SK-N-SH treated with all-trans-retinoic acid at 6 μM for 48 hours (cell line): ENCODE results near the gene SLC6A6.

Experiments used
- CSDC2 ChIP-seq: fragments of 250-450 bp; sonication (Bioruptor Pico); IDR thresholded peaks from 2 replicates; pipeline ENCODE4 v1.5.0; 2020; ENCODE audit warnings: mild to moderate bottlenecking, moderate library complexity
- RARB ChIP-seq: fragments of 250-450 bp; sonication (Bioruptor Pico); IDR thresholded peaks from 2 replicates; pipeline ENCODE4 v1.8.0; 2021; ENCODE audit warnings: mild to moderate bottlenecking, moderate library complexity
- TF ChIP-seq, protein P1 (sequence below): fragments of 250-450 bp; sonication (Bioruptor Pico); IDR thresholded peaks from 2 replicates; pipeline ENCODE4 v1.8.0; 2020; ENCODE audit warnings: mild to moderate bottlenecking, moderate library complexity, borderline replicate concordance

DNA sequence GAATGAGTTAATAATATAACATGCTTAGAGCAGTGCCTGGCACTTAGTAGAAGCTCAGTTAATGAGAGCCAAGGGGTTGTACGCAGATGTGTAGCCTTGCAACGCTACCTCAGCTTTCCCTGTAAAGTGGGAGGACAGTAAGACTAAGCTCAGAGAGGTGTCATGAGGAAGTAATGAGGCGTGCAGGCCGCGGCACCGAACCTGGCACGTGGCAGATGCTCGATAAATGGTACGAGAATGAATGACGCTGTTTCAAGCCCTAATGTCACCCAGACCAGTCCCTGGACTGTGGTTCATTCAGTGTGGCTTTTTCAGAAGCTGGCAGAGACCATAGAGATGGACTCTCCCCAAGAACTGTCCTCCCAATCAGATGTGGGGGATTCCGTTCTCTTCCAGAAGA, 116.5 kb downstream of the SLC6A6 start:
- TF ChIP-seq, protein P1, sequence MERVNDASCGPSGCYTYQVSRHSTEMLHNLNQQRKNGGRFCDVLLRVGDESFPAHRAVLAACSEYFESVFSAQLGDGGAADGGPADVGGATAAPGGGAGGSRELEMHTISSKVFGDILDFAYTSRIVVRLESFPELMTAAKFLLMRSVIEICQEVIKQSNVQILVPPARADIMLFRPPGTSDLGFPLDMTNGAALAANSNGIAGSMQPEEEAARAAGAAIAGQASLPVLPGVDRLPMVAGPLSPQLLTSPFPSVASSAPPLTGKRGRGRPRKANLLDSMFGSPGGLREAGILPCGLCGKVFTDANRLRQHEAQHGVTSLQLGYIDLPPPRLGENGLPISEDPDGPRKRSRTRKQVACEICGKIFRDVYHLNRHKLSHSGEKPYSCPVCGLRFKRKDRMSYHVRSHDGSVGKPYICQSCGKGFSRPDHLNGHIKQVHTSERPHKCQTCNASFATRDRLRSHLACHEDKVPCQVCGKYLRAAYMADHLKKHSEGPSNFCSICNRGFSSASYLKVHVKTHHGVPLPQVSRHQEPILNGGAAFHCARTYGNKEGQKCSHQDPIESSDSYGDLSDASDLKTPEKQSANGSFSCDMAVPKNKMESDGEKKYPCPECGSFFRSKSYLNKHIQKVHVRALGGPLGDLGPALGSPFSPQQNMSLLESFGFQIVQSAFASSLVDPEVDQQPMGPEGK: no peak
- no peak for TF ChIP-seq RARB
- no peak for TF ChIP-seq CSDC2 (CRISPR knock-in tag)
